HT1080 (cell line): ENCODE data around the gene RASSF9. TPM values are rescaled to one million over a fixed set of nuclear protein-coding genes. Genes with fewer than 3 reads are reported as not detected.

Experiments
- DNase-seq: peaks from one replicate; pipeline ENCODE4 v3.0.0-alpha.2; 2015; ENCODE audit warnings: low read depth
- total RNA-seq: library from RNA; depleted of rRNA; stranded (reverse); fragments of >200 nt; shearing (Covaris generic); gene quantifications from 2 replicates; pipeline ENCODE4 v1.2.3, GENCODE V29; 2014

The RASSF9 gene
- total RNA-seq, 1 experiment from 2014 or later: 0.21 TPM

DNA sequence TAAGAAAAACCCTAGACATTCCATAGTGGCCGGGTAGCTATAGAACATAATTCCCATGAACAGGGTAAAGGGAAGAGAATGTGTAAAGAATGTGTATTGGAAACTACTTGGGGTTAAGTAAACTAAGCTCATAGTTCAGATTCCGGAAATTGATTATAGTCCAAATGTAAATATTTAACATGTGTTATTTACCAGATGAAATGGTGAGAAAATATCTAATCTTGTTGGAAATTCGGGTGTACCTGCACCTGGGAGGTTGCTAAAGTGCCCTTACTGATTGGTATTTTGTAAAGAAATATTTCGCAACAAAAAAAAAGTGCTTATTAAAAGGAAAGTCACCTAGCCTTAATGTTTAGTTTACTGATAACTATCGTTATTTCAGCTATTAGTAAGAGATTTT, 14.4 kb downstream of the RASSF9 start:
- no peak for DNase-seq

DNA sequence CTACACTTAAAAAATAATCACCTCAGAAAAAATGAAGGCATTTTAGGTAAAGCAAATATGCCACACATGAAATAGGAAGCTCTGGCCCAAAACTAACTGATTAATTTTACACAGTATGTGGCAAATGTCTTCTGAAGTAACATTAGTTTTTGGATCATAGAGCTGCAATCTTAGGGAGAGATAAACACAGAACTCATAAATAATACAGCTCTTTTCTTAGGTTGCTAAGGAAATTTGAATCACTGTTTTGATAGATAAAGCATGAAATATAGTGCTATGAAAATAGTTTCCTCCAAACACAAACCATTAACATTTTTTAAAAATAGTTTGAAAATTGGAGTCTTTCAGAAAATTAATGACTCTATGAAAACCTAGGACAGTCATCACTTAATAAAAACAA, 15.0 kb downstream of the RASSF9 start:
- DNase-seq: no peak

DNA sequence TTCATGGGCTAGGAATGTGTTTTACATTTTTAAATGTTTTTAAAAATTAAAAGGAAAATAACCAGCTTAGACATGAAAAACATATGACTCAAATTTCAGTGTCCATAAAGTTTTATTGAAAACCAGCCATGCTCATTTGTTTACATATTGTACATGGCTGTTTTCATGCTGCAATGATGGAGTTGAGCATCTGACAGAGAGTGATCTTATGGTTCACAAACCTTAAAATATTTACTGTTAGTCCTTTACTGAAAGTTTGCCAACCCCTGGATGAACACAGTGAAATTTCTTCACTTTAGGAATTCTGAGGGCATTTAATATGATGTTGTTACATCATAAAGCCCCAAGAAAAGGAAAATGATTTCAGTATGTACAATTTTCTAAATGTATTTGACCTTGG, 16.1 kb downstream of the RASSF9 start:
- no peak for DNase-seq

DNA sequence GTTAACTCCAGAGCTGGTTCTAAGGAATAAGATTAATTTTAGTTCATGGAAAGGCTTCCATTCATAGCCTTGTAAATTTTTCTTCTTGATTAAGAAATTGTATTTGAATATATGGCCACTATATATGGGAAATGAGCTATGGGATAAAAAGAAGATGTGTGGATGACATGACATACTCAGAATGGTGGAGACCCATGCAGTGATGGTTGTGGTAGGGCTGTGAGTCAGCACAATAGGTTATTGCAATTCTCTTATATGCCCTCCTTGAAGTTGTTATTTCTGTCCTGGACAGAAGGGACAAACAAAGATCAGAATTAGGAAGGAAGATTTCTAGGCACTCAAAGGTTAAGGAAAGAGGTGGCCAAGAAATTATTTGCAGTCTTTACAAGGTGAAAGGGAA, 21.5 kb downstream of the RASSF9 start:
- DNase-seq: peak; percentile 11

DNA sequence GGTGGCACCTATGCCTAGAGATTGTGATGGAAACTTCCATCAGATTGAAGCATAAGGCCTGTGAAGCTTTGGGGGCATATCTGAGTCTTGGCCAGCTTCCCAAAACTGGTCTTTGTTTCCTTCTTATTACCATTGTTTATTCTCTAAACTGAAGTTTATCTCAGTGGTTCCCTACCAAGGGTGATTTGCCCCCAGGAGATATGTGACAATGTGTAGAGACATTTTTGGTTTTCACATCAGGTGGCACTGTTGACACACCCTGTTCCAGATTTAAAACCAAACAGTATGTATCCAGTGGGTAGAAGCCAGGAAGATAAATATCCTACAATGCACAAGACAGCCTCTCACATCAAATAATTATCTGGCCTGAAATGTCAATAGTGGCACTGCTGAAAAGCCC, 22.1 kb downstream of the RASSF9 start:
- no peak for DNase-seq

DNA sequence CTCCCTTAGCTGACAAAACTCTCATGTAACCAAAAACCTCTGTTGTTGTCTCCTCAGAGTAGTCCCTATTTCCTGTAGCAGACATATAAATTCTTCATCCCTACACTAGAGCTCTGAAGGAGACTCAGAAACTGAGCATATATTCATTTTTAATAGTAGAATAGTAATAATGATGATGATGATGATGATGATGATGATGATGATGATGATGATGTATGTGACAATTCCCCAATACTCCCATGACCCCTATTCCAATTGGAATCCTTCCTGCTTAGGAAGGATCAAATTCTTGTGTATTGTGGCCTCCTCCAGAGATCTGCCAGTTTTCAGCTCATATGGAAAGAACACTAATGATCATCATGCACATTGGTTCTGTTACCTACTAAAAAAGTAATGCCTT, 26.7 kb downstream of the RASSF9 start:
- DNase-seq: no peak

DNA sequence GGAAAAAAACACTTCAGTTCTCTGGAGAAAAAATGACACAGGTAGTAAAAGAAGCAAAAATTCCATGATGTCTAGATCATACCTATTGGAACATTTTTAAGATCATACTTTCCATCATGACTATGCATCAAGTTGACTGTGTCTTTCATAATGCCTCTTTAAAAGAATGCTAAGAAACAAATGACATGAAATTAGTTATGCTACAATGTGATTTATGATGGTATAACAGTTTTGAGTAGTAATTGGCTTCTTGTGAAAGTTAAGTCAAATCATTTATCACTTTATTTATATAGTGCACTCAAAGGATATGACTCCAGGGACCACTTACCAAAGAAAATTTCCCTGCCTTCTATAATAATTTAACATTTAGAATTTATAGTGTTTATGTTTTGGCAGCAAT, 28.5 kb downstream of the RASSF9 start:
- DNase-seq: no peak

DNA sequence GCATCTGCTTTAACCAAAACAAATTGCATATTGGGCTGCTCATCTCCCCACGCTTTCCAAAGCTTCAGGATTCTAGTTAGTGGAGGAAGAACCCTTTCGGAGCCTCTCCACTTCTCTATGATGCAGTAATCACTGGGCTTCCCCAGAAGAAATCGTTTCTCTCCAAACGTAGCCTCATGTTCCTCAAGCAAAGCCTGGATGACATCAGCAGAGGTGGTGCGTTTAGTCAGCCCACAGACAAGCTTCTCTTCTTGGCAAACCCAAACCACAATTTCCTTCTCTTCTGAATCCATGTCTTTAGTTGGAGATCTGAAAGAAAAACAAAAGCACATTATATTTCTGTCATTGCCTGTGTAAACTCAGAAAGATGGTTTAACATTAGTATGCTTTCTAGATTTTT, 30.6 kb downstream of the RASSF9 start:
- DNase-seq: peak; percentile 52

DNA sequence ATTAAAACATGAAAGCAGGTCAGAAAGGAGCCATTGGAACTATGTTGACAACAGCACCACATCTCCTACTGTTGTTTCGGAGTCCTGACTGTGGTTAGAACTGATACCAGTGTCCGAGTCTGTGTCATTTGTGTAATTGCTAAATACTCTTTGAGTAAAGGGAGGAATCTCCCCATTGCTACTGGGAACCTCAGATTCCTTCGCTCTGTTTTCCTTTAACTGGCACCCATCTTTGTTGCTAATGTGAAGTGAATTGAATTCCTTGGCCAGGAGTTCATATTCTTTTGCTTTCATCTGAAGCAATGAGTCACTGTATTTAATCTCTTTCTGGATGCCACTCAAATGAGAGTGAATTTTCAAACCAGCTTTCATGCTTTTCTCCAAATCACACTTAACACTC, 31.5 kb downstream of the RASSF9 start:
- DNase-seq: peak; percentile 41

DNA sequence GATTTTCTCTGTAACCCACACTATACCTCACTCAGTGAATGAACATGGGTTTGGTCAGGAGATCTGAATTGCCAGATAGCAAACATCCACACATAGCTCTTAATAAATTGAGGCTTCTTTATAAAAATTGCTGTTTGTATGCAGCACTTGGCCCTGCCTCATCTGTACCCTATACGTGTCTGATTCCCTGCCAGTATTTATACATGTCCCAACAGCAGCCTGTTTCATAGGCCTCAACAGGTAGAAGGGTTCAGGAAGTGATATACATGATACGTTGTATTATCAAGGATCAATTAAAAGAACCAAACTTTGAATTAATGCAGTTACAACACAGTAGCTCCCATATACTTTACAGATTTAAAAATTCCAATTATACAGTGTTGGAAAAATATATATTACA, 32.3 kb downstream of the RASSF9 start:
- DNase-seq: no peak

DNA sequence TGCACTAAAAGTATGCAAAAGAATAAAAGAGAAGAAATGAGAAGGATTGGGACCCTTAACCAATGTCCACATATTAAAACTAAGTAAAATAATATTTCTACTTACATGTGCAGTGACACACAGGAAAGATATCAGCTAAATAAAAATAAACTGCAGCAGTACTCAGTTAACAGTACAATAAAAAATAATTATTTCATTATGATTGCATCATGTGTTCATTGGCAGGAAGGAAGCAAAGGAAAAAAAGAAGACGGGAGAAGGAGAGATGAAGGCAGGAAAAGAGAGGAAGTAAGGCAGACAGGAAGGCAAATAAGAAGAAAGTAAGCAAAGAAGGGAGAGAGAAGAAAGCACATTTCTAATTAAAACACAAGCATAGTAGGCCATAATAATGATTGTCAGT, 33.0 kb downstream of the RASSF9 start:
- no peak for DNase-seq

DNA sequence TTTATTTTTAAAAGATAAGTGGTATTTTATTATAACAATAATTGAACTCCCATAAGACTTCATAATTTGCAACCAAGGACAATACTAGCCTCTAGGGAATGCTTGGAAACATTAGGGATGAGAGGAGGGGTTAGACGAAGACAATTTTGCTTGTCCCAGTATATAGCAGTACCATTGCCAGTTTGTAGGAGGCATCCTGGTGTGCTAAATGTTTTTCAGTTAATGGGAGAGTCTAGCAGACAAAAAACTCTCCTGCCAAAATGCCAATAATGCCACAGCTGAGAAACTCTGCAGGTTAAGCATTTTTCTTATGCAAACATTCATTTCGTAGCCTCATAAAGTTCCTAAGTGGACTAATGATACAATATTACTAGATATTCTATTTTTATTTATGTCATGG, 38.1 kb downstream of the RASSF9 start:
- no peak for DNase-seq

DNA sequence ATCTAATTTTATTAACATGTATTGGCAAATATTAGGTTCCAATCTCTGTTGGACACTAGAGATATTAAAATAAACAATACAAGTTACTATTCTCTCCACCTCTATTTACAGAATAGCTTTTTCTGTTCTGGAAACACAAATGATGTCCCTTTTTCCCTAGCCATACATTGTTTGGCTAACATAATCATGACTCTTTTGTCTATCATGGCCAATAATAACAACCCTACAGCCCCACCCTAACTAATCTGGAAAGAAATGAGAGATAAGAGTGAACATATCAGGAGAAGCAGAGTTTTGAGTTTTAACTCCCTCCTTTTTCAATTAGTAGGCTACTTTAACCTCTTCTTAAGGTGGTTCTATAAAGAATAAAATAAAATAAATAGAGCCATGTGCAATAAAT, 40.2 kb downstream of the RASSF9 start:
- no peak for DNase-seq

DNA sequence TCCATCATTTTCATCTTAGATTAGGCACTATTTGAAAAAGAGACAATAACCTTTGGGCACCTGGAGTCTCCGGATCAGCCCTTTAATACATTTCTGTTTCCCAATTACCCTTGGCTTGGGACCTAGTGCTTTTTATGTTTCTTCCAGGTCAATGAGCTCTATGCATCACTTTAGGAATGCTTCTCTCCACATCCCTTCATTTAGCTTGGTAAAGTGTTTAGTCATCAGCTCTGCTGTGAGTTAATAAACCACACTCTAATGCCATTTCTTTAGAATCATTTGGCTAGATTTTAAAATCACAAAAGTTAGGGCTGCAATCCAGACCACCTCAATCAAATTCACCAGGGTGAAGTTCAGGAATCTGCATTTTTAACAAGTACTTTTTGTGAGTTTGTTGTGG, 41.7 kb downstream of the RASSF9 start:
- DNase-seq: peak; percentile 41

DNA sequence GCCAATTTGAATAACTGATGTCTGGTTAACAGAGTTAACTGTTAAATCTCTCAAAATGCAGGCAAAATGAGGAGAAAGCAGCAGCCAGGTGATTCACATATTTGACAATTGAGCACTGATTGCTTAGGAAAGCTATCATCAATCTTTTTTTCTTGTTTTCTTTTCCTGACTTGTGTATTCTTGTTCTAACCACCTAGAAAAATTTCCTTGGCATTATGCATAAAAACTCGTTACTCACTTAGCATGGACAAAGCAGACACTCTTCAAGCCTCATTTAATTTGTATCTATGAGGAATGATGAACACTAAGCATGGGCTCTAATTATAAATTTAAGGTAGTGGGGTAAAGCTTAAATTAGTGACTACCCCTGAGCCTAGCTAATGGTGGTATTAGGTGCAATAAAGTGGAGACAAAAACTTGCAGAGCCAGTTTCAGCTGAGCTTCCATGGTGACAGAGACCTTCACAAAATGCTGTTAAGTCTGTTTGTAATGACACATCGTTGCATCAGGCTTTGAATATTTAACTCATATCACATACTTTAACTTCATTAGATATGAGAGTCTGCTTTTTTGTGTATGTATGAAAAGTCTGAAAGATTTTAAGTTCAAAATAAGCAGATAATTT, 52.0 kb downstream of the RASSF9 start:
- DNase-seq: no peak

DNA sequence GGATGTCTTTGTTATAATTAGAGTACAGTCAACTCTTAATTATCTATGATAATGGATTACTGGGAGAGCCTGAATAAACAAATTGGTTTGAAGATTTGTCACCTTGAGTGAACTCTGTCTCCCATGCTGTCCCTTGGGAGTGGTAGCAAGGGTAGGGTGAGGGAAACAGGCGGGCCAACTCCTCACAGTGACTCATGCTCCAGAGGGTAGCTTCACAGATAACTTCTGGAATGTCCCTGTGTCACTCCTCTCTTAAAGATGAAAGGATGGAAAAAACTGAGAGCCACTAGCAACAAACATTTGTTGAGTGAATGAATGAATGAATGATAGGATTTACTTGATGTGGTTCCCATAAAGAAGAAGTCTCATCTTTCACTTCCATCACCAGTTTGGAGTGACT, 53.5 kb downstream of the RASSF9 start:
- no peak for DNase-seq

DNA sequence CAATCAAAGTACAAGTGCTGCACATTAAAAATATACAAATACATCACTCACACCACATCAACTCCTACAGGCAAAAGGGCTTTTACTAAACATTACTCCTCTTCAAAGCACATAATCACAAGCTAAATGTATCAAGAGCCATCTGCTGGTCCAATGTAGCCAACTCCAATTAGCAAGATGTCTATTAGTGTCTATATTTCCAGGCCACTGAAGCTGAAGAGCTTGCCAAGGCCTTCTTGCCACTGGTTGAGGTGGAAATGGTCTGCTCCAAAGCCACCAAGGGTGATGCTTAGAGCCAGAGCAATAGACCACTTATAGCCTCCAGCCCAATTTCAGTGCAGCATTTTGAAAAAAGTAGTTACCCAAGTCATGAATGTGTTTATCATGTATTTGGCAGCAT, 54.4 kb downstream of the RASSF9 start:
- DNase-seq: no peak

DNA sequence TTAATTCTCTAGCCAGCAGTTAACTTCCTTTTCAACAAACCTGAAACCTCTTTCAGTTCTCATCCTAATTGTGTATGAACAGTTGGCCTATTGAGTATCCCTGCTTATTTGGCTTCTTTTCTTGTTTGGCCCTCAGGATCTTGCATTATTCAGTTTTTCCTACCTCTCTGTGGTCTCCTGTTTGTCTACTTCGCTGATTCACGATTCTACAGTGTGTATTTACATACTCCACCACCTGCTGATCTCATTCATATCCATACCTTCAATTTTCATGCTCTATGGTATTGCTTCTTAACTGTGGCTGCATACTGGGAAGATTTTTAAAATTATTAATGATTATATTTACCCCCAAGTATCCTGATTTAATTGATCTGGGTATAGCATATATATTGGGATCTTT, 56.4 kb downstream of the RASSF9 start:
- DNase-seq: no peak

DNA sequence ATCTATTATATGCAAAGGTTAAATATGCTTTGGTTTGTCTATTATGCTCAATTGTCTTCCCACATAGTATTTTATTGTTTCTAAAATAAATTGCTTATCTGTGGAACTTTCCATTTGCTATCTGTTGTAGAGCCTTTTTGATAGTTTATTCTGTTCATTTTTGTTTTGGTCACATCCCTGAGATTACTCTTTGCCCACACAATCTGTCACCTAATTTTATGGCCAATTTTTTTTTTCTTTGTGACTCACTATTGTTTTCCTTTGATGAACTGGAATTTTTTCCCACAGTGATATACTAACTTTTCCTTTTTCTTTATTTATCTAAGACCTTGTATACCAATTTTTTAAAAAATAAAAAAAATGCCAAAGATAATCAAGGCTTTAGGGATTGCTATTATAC, 61.1 kb downstream of the RASSF9 start:
- DNase-seq: no peak

DNA sequence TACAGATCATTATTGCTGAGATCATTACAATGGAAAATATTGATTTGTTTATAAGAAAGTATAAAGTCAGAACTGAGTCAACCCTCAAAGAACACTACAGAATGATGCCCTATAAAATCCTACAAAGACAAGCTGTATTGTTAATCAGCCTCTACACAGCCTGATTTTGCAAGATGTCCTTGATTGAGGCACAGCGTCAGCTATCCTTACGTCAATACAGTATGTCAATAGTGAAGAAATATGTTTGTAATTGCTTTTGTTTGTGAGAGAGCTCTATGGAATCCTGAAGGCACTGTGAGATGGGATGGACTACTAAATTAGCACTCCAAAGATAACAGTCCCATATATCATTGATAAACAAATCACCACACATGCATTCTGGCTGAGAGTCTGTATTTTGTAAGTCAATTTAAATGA, 70.7 kb downstream of the RASSF9 start:
- DNase-seq: no peak

DNA sequence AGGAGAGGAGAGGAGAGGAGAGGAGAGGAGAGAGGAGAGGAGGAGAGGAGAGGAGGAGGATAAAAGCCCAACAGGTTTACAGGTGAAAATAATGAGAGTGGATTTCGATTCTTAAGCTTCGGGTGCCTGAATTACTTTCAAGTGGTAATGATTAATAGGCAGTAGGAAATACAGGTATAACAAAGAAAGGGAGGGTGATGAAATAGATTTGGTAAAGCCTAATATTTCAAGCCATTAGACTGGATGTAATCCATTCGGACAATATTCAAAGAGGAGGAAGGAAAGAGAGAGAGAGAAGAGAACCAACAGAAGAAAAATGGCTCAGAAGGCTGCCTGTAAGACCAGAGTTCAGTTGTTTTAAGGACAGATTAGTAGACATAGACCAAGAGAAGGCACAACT, 76.6 kb downstream of the RASSF9 start:
- DNase-seq: no peak

DNA sequence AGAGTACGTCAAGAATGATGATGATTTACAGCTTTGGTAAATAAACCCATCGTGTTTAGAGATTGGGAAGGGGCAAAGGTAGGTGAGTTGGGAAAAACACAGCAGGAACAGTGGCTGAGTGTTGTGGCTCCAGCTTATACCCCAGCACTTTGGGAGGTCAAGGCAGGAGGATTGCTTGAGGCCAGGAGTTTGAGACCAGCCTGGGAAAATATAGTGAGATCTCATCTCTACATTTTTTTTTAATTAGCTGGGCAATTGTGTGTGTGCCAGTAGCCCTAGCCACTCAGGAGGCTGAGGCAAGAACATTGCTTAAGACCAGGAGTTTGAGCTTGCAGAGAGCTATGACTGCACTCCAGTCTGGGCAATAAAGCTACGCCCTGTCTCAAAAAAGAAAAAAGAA, 77.1 kb downstream of the RASSF9 start:
- no peak for DNase-seq

DNA sequence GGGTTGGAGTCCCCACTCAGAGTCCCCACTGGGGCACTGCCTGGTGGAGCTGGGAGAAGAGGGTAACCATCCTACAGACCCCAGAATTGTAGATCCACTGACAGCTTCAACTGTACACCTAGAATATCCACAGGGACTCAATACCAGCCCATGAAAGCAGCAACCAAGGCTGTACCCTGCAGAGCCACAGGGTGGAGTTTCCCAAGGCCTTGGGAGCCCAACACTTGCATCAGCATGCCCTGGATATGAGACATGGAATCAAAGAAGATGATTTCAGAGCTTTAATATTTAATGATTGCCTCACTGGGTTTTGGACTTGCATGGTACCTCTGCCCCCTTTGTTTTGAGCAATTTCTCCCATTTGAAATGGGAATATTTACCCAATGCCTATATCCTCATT, 80.4 kb downstream of the RASSF9 start:
- no peak for DNase-seq
